GM23248 (cell line): ENCODE results near the gene MSGN1.

Experiments
- EZH2 ChIP-seq: fragments of 200-600 bp; sonication (generic); IDR thresholded peaks from 2 replicates; pipeline ENCODE4 v1.6.1; 2018; ENCODE audit warnings: antibody characterized with exemption, mild to moderate bottlenecking; ENCODE audit not compliant: insufficient read depth, poor library complexity, severe bottlenecking
- EZH2phosphoT487 ChIP-seq: fragments of 200-600 bp; sonication (generic); IDR thresholded peaks from 2 replicates; pipeline ENCODE4 v1.6.1; 2018; ENCODE audit warnings: antibody characterized with exemption, moderate library complexity, mild to moderate bottlenecking, low read depth; ENCODE audit not compliant: insufficient read depth

DNA sequence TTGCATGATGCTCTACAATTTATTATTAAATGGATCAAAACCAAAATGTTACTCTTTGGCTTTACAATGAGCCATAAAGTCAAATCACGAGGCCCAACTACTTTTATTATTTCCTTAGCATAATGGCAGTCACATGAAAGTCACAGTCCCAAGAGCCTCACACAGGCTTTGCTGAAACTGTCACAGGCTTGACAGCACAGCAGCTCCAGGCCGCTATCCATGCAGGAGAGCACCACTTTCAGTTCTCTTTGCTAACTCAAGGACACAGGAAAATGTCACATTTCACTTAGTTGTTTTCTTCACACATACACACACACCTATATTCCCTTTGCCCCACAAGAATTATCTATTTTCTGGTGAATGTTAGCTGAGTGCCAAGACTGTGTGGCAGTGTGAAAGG is 11.1 kb upstream of the MSGN1 start:
- TF ChIP-seq EZH2phosphoT487 (no peak), EZH2 (no peak)
